NCI-H446 (cell line): ENCODE results near the gene MDGA2.

ENCODE experiments used
- DNase-seq, 2 experiments: peaks; one replicate each; lab custom pipeline; 2025; lab: John Stamatoyannopoulos, UW

Gene MDGA2

GRCh38 chr14:47103771-47104170, 571.6 kb downstream of the MDGA2 start:
- DNase-seq, result no peak

- DNase-seq, result no peak
These were observed 572.9 kb downstream of the MDGA2 start for GRCh38 chr14:47102472-47102871.

GRCh38 chr14:47085678-47086077, 589.7 kb downstream of the MDGA2 start:
- no peak for DNase-seq

GRCh38 chr14:47065326-47065725, 610.1 kb downstream of the MDGA2 start:
- DNase-seq, result no peak

GRCh38 chr14:47060050-47060449, 615.4 kb downstream of the MDGA2 start:
- no peak for DNase-seq

- no peak for DNase-seq
These were observed 618.0 kb downstream of the MDGA2 start for GRCh38 chr14:47057364-47057763.

GRCh38 chr14:47044841-47045240, 630.6 kb downstream of the MDGA2 start:
- peak in 1 of 2 experiments; percentile 7 for DNase-seq

- peak in 1 of 2 experiments; percentile 24 for DNase-seq
These were observed 634.9 kb downstream of the MDGA2 start for GRCh38 chr14:47040550-47040949.

GRCh38 chr14:47039336-47039735, 636.1 kb downstream of the MDGA2 start:
- no peak for DNase-seq

- DNase-seq, result no peak
These were observed 652.7 kb downstream of the MDGA2 start for GRCh38 chr14:47022721-47023120.

- DNase-seq, result no peak
These were observed 654.9 kb downstream of the MDGA2 start for GRCh38 chr14:47020500-47020899.

GRCh38 chr14:47012533-47013280, 662.7 kb downstream of the MDGA2 start:
- no peak for DNase-seq

- no peak for DNase-seq
These were observed 665.8 kb downstream of the MDGA2 start for GRCh38 chr14:47009615-47010014.

- no peak for DNase-seq
These were observed 666.7 kb downstream of the MDGA2 start for GRCh38 chr14:47008732-47009131.

- DNase-seq, result no peak
These were observed 675.7 kb downstream of the MDGA2 start for GRCh38 chr14:46999661-47000060.

- no peak for DNase-seq
These were observed 685.8 kb downstream of the MDGA2 start for GRCh38 chr14:46989566-46989965.

- DNase-seq, result no peak
These were observed 687.1 kb downstream of the MDGA2 start for GRCh38 chr14:46988312-46988711.

GRCh38 chr14:46985529-46986380, 689.6 kb downstream of the MDGA2 start:
- peak in 1 of 2 experiments; percentile 11 for DNase-seq

- DNase-seq, result no peak
These were observed 702.1 kb downstream of the MDGA2 start for GRCh38 chr14:46973295-46973694.

- DNase-seq, result no peak
These were observed 711.0 kb downstream of the MDGA2 start for GRCh38 chr14:46964378-46964777.

GRCh38 chr14:46951103-46951502, 724.3 kb downstream of the MDGA2 start:
- no peak for DNase-seq

- peak in 1 of 2 experiments; percentile 32 for DNase-seq
These were observed 734.8 kb downstream of the MDGA2 start for GRCh38 chr14:46940611-46941010.

GRCh38 chr14:46920542-46920941, 754.9 kb downstream of the MDGA2 start:
- no peak for DNase-seq
